Measurements from ENCODE around the gene KCNK7. TPM values are rescaled to one million over a fixed set of nuclear protein-coding genes. Genes with fewer than 3 reads are reported as not detected.

KCNK7 gene
- total RNA-seq, 1 donor = 0.09 TPM

DNA sequence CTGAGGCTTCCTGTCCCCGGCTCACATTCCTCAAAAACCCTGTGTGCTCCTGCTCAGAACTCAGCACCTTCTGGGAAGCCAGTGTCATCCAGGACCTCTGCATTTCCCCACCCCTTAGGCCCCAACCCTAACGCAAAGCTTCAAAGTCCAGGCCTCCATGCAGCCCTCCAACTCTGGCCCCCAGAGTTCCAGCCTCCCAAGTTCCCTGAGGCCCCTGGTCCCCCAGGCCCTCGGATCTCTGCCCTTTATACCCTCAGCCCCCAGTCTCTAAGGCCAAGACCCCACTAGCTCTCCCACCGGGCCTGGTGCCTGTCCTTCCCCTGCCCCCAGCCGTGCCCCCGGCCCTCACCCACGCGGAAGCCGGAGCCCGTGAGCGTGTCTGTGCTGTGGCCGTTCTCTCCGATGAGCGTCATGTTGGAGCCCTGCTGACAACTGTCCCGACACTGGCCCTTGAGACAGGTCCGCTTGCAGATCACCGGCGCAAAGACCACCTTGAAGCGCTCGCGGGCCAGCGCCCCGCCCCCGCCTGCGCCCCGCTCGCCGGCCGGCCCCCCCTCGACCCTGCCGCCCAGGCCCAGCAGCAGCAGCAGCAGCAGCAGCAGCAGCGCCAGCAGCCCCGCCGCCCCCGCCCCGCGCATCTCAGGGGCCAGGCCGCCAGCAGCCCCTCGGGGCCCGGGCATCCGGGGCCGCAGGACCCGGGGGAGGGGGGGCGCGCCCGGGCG is 38.2 kb downstream of the KCNK7 start:
- TF ChIP-seq, protein P1, sequence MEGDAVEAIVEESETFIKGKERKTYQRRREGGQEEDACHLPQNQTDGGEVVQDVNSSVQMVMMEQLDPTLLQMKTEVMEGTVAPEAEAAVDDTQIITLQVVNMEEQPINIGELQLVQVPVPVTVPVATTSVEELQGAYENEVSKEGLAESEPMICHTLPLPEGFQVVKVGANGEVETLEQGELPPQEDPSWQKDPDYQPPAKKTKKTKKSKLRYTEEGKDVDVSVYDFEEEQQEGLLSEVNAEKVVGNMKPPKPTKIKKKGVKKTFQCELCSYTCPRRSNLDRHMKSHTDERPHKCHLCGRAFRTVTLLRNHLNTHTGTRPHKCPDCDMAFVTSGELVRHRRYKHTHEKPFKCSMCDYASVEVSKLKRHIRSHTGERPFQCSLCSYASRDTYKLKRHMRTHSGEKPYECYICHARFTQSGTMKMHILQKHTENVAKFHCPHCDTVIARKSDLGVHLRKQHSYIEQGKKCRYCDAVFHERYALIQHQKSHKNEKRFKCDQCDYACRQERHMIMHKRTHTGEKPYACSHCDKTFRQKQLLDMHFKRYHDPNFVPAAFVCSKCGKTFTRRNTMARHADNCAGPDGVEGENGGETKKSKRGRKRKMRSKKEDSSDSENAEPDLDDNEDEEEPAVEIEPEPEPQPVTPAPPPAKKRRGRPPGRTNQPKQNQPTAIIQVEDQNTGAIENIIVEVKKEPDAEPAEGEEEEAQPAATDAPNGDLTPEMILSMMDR (IDR thresholded peaks at IDR 0.05; ENCODE audit: insufficient read depth, low read length) = no peak
- peak; percentile 35 for DNase-seq (ENCODE audit: low read depth)
- H3K4me3 ChIP-seq (ENCODE audit: low read depth, low read length) = peak overlapping the region; percentile 74

DNA sequence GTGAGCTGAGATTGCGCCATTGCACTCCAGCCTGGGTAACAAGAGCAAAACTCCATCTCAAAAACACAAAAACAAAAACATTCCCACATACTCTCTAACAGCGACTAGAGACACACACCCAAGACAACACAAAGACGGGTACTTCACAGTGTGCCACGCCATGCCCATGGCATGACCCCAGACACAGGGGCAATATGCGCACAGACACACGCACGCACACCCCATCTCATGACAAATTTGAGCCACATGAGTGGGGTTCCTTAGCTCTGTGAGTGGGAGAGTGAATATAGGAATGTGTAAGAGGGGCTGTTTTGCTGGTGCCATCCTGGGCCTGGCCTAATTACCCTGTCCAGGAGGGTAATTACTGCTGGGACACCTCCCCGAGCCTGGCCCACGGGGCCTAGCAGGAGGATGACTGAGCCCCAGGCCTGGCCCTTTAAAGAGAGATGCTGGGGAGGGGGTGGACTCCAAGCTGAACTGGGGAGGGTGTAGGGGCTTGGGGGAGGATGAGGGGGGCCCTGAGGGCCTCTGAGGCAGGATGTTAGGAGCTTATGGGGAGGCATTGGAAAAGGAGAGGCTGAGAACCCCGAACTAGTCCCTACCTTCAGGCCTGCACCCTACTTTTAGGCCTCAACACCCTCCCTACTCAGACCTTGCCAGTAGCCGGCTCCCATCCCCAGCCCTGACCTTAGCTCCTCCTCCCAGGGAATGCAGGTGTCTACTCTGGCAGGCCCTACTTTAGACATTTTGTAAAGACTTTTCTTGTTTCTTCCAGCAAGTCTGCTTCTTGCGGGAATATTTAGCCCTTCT is 38.9 kb downstream of the KCNK7 start:
- no peak for DNase-seq (ENCODE audit: low read depth)
- peak overlapping the region; percentile 74 for H3K4me3 ChIP-seq (ENCODE audit: low read depth, low read length)
- TF ChIP-seq, protein P1 (IDR thresholded peaks at IDR 0.05; ENCODE audit: insufficient read depth, low read length) = no peak

DNA sequence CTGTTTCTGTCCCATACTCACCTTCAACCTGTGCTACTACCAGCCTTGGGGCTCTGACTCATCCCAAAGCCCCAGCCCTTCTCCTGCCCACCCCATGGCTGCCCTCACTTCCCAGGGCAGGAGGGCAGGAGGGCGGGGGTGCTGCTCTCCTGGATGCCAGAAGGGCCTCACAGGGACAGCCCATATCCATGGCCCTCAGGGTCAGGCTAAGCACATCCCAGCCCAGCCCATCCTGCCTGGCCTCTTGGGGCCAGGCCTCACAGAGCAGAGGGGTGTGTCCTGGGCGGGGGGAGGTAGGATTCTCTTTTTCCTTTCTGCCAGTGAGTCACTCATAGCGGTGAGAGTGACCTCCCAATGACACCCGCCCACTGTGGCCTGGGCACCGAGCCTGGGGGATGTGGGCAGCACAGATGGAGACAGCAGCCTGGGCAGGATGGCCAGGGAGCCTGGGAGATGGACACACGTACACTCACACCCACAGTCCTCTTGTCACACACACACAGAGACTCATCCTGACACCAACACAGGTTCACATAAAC is 39.8 kb downstream of the KCNK7 start:
- TF ChIP-seq, protein P1 (IDR thresholded peaks at IDR 0.05; ENCODE audit: insufficient read depth, low read length) = no peak
- DNase-seq (ENCODE audit: low read depth) = peak; percentile 76
- peak overlapping the region; percentile 47 for H3K4me3 ChIP-seq (ENCODE audit: low read depth, low read length)

DNA sequence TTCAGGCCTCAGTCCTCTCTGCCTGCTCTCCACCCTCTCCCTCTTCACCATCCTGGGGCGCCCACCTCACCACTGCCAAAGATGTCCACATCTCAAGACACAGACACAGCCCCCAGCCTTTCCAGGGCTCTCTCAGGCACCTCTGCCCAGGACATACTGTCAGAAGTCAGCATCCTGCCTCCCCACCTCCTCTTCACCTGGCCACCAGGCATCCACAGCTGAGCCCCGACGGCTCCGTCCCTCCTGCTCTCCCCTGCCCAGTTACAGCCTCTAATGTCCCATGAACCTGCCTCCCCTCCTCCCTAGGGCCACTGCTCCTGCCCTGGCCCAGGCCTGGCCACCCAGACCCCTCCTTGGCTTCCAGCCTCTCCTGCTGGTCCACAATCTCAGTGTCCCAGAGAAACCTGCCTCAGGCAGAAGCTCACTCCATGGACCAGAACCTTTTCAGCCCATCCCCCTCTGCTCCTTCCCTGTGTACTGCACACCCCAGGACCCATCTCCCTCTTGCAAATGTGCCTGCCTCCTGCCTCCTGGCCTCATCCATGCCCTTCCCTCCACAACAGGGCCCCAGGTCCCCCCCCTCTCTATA is 40.7 kb downstream of the KCNK7 start:
- TF ChIP-seq, protein P1 (IDR thresholded peaks at IDR 0.05; ENCODE audit: insufficient read depth, low read length) = no peak
- no peak for DNase-seq (ENCODE audit: low read depth)
- H3K4me3 ChIP-seq (ENCODE audit: low read depth, low read length) = no peak overlapping the region

DNA sequence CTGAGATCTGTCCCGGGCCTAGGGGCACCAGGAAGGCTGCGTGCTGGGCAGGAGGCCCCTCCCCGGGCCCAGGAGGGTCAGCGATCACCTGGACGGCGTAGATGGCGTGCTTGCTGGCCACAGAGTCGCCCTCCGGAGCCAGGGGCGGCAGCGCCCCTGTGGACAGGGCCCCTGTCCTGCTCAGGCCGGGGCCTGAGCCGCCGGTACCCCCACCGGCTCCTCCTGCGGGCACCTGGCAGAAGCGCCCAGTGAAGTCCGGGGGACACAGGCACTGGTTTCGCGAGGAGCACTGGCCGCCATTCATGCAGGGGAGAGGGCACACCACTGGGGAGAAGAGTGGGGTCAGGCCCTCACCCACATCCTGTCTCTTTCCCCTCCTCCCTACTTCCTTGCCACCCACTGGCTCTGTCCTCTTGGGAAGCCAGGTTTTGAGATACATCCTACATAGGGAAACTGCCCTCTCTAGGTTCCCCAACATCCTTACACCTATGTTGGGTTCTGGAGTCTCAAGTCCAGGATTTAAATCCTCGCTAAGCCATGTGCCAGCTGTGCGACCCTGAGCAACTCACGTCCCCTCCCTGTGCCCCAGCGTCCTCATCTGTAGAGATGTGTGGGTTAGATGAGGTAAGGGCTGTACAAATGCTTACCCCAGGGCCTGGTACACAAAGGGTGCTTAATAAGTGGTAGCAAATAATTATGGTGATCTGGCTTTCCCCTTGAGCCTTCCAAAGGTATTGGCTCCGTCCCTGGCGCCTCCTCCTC is 41.4 kb downstream of the KCNK7 start:
- TF ChIP-seq, protein P1 (IDR thresholded peaks at IDR 0.05; ENCODE audit: insufficient read depth, low read length) = no peak
- no peak overlapping the region for H3K4me3 ChIP-seq (ENCODE audit: low read depth, low read length)
- DNase-seq (ENCODE audit: low read depth) = no peak
